ENCODE data around the gene NAV1. TPM values are rescaled to one million over a fixed set of nuclear protein-coding genes. Genes with fewer than 3 reads are reported as not detected.

Gene NAV1
- total RNA-seq, 2 donors from 2014 or later: 16.3 to 32.1 TPM

GRCh38 chr1:201584471-201585092, 45.7 kb downstream of the NAV1 start:
- peaks cover 0 to 27% of the 10 kb centered on the region in 2 donors for H3K4me1 ChIP-seq
- H3K4me3 ChIP-seq: no peak overlapping the region
- peak overlapping the region in 1 of 2 donors; percentile 16 for H3K27ac ChIP-seq
- DNase-seq (ENCODE audit: low spot score): peak; percentile 64
- no peaks in the 10 kb centered on the region for H3K36me3 ChIP-seq
- TF ChIP-seq CTCF (IDR thresholded peaks at IDR 0.05): no peak
- no peaks in the 10 kb centered on the region for H3K27me3 ChIP-seq
- peaks cover 0 to 4% of the 10 kb centered on the region in 2 donors for H3K9me3 ChIP-seq

- Histone ChIP-seq H3K4me3 (no peak overlapping the region), H3K9me3 (peaks cover 0 to 4% of the 10 kb centered on the region in 2 donors), H3K36me3 (no peaks in the 10 kb centered on the region), H3K27me3 (no peaks in the 10 kb centered on the region), H3K27ac (peak overlapping the region in 1 of 2 donors; percentile 16), H3K4me1 (peaks cover 0 to 27% of the 10 kb centered on the region in 2 donors)
- TF ChIP-seq CTCF (IDR thresholded peaks at IDR 0.05): no peak
- no peak for DNase-seq (ENCODE audit: low spot score)
Observed at GRCh38 chr1:201585093-201585483, 46.2 kb downstream of the NAV1 start.

GRCh38 chr1:201585901-201586300, 47.0 kb downstream of the NAV1 start:
- H3K27me3 ChIP-seq: no peaks in the 10 kb centered on the region

GRCh38 chr1:201586806-201587205, 47.9 kb downstream of the NAV1 start:
- H3K9me3 ChIP-seq: peaks cover 0 to 4% of the 10 kb centered on the region in 2 donors
- no peak overlapping the region for H3K4me3 ChIP-seq
- no peak for TF ChIP-seq CTCF (IDR thresholded peaks at IDR 0.05)
- no peaks in the 10 kb centered on the region for H3K27me3 ChIP-seq
- H3K36me3 ChIP-seq: no peaks in the 10 kb centered on the region
- no peak overlapping the region for H3K27ac ChIP-seq
- peaks cover 0 to 27% of the 10 kb centered on the region in 2 donors for H3K4me1 ChIP-seq
- no peak for DNase-seq (ENCODE audit: low spot score)

More at GRCh38 chr1:201585901-201586300, 47.0 kb downstream of the NAV1 start:
- Histone ChIP-seq H3K4me3 (no peak overlapping the region), H3K4me1 (peaks cover 0 to 27% of the 10 kb centered on the region in 2 donors), H3K36me3 (no peaks in the 10 kb centered on the region), H3K9me3 (peaks cover 0 to 4% of the 10 kb centered on the region in 2 donors), H3K27ac (no peak overlapping the region)
- DNase-seq (ENCODE audit: low spot score): no peak
- TF ChIP-seq CTCF (IDR thresholded peaks at IDR 0.05): no peak

GRCh38 chr1:201587729-201588128, 48.8 kb downstream of the NAV1 start:
- H3K4me3 ChIP-seq: no peak overlapping the region
- H3K9me3 ChIP-seq: peaks cover 0 to 4% of the 10 kb centered on the region in 2 donors
- peaks cover 0 to 23% of the 10 kb centered on the region in 2 donors for H3K4me1 ChIP-seq
- H3K27ac ChIP-seq: no peak overlapping the region
- no peaks in the 10 kb centered on the region for H3K27me3 ChIP-seq
- DNase-seq (ENCODE audit: low spot score): no peak
- no peaks in the 10 kb centered on the region for H3K36me3 ChIP-seq
- TF ChIP-seq CTCF (IDR thresholded peaks at IDR 0.05): no peak

Other genes starting within 250 kb of the NAV1 start
- over 10,000 TPM in 1 of 2 donors, 1,000 to 10,000 TPM in 1; 4,112 to 12,321 TPM for gene TNNT2, start 161.4 kb upstream of the NAV1 start, total RNA-seq
- 1 to 10 TPM; 1.4 to 8.8 TPM for gene LAD1, start 139.8 kb upstream of the NAV1 start, total RNA-seq
- gene TNNI1, start 117.4 kb upstream of the NAV1 start, total RNA-seq: 100 to 1,000 TPM in 1 of 2 donors, 10 to 100 TPM in 1; 17.5 to 177 TPM
- gene PHLDA3, start 69.9 kb upstream of the NAV1 start, total RNA-seq: 10 to 100 TPM; 29.5 to 31.9 TPM
- 100 to 1,000 TPM; 138 to 719 TPM for gene CSRP1, start 32.0 kb upstream of the NAV1 start, total RNA-seq

Data from right atrium auricular region (tissue), 2 donors.